Measurements from ENCODE around the gene PTPN20. TPM values are rescaled to one million over a fixed set of nuclear protein-coding genes. Genes with fewer than 3 reads are reported as not detected.
"Not testable (repeated sequence)": the region's sequence is repeated elsewhere in the genome, so short reads cannot be mapped to it uniquely, and the experiment has no call there.

The PTPN20 gene
- total RNA-seq: 10 to 100 TPM in 1 of 2 donors, 1 to 10 TPM in 1; 9.7 to 14.2 TPM
- long read RNA-seq, partial matches to known transcripts: 0 of 5 reads
- long read RNA-seq, other reads (novel, unspliced or antisense): 2 of 5 reads

- DNase-seq (peak; percentile 64), ATAC-seq (peak; percentile 93 to 98)
- intact Hi-C loops (cut with DNase I): not testable (repeated sequence)
Measured at GRCh38 chr10:46911144-46911876, at the start of gene PTPN20. TSS of gene PTPN20 (plus strand) at chr10:46911428. CDS start at chr10:46932500, 21,072 bp downstream.

- ATAC-seq; intact Hi-C loops (cut with DNase I); DNase-seq: not testable (repeated sequence)
Measured at GRCh38 chr10:46869716-46870115, 41.5 kb upstream of the PTPN20 start.

GRCh38 chr10:46871583-46871982 lies 39.6 kb upstream of the PTPN20 start:
- intact Hi-C loops (cut with DNase I); ATAC-seq; DNase-seq: not testable (repeated sequence)

GRCh38 chr10:46875304-46875703 lies 35.9 kb upstream of the PTPN20 start:
- DNase-seq; ATAC-seq; intact Hi-C loops (cut with DNase I): not testable (repeated sequence)

- intact Hi-C loops (cut with DNase I); DNase-seq; ATAC-seq: not testable (repeated sequence)
Measured at GRCh38 chr10:46876773-46877172, 34.5 kb upstream of the PTPN20 start.

- ATAC-seq; DNase-seq; intact Hi-C loops (cut with DNase I): not testable (repeated sequence)
Measured at GRCh38 chr10:46878761-46879160, 32.5 kb upstream of the PTPN20 start.

- DNase-seq; ATAC-seq; intact Hi-C loops (cut with DNase I): not testable (repeated sequence)
Measured at GRCh38 chr10:46890813-46891611, 20.2 kb upstream of the PTPN20 start.

GRCh38 chr10:46896762-46897692 lies 14.2 kb upstream of the PTPN20 start:
- DNase-seq; ATAC-seq; intact Hi-C loops (cut with DNase I): not testable (repeated sequence)

GRCh38 chr10:46901247-46901646 lies 10.0 kb upstream of the PTPN20 start:
- intact Hi-C loops (cut with DNase I): not testable (repeated sequence)

GRCh38 chr10:46903874-46904273 lies 7.4 kb upstream of the PTPN20 start:
- DNase-seq; intact Hi-C loops (cut with DNase I); ATAC-seq: not testable (repeated sequence)

More at GRCh38 chr10:46901247-46901646, 10.0 kb upstream of the PTPN20 start:
- ATAC-seq, DNase-seq: not testable (repeated sequence)

- intact Hi-C loops (cut with DNase I); ATAC-seq; DNase-seq: not testable (repeated sequence)
Measured at GRCh38 chr10:46906359-46906758, 4.9 kb upstream of the PTPN20 start.

GRCh38 chr10:46907185-46908117 lies 3.8 kb upstream of the PTPN20 start:
- DNase-seq; intact Hi-C loops (cut with DNase I): not testable (repeated sequence)
- ATAC-seq: peak; percentile 7 to 72

GRCh38 chr10:46922498-46922897 lies 11.3 kb downstream of the PTPN20 start:
- intact Hi-C loops (cut with DNase I); DNase-seq: not testable (repeated sequence)
- ATAC-seq: peak in 1 of 2 donors; percentile 67

- intact Hi-C loops (cut with DNase I); ATAC-seq; DNase-seq: not testable (repeated sequence)
Measured at GRCh38 chr10:46925156-46925555, 13.9 kb downstream of the PTPN20 start.

- intact Hi-C loops (cut with DNase I); DNase-seq: not testable (repeated sequence)
- ATAC-seq: peak in 1 of 2 donors; percentile 65
Measured at GRCh38 chr10:46925853-46926252, 14.6 kb downstream of the PTPN20 start.

- intact Hi-C loops (cut with DNase I); ATAC-seq; DNase-seq: not testable (repeated sequence)
Measured at GRCh38 chr10:46928810-46929209, 17.6 kb downstream of the PTPN20 start.

- ATAC-seq; DNase-seq; intact Hi-C loops (cut with DNase I): not testable (repeated sequence)
Measured at GRCh38 chr10:46932383-46932782, 21.2 kb downstream of the PTPN20 start.

All from left cardiac atrium (tissue), 4 donors.